Adrenal gland (tissue), 5 donors: ENCODE measurements around the gene NAT10.

Experiments
- CTCF ChIP-seq, 6 experiments: fragments of 450-650 bp in 4 of 6; fragments of 200-600 bp in 2 of 6; sonication (generic) in 1 of 6; IDR thresholded peaks; 1 replicate in 5 of 6; 2 replicates in 1 of 6; pipeline versions ENCODE4 v1.5.1 to v1.8.0; 2016 to 2021; ENCODE audit warnings: antibody characterized with exemption in 6 of 6, mild to moderate bottlenecking in 2 of 6, moderate library complexity in 1 of 6
- POLR2A ChIP-seq, 2 donors: fragments of 450-650 bp; IDR thresholded peaks; one replicate each; pipeline ENCODE4 v1.6.1; 2017; ENCODE audit warnings: antibody characterized with exemption in 2 of 2, mild to moderate bottlenecking in 2 of 2, moderate library complexity in 1 of 2
- donor health status: DM: no; HTN: no; CAD: no.

GRCh38 chr11:34178209-34178821 is 72.9 kb downstream of the NAT10 start:
- TF ChIP-seq CTCF (IDR thresholded peaks at IDR 0.05) = no peak
- no peak for TF ChIP-seq POLR2A (IDR thresholded peaks at IDR 0.05)
